ENCODE measurements around the gene TPRKB.

Gene TPRKB

GRCh38 chr2:73749314-73749713 lies 12.2 kb upstream of the TPRKB start:
- peaks cover 6% of the 10 kb centered on the region; the same call in 1 of the 2 replicates for H3K36me3 ChIP-seq (ENCODE audit: insufficient read depth, low read length)
- no peaks in the 10 kb centered on the region for H4K20me1 ChIP-seq (ENCODE audit: insufficient read depth, low read length, poor library complexity, severe bottlenecking)

GRCh38 chr2:73746877-73747208 lies 9.7 kb upstream of the TPRKB start:
- Histone ChIP-seq H3K4me2 (ENCODE audit: low read depth, low read length, poor library complexity, severe bottlenecking) (no peak overlapping the region), H3K9me2 (replicated peaks; ENCODE audit: low read depth, low read length) (no peaks in the 10 kb centered on the region), H3K36me3 (ENCODE audit: insufficient read depth, low read length) (peaks cover 6% of the 10 kb centered on the region; the same call in 1 of the 2 replicates), H2AFZ (ENCODE audit: low read length) (no peak overlapping the region), H3K9me3 (ENCODE audit: insufficient read depth, low read depth, low read length) (no peaks in the 10 kb centered on the region), H3K79me2 (ENCODE audit: insufficient read depth, low read length) (no peaks in the 10 kb centered on the region), H3K27me3 (ENCODE audit: insufficient read depth, low read length, poor library complexity, severe bottlenecking) (peaks cover 2% of the 10 kb centered on the region), H4K20me1 (ENCODE audit: insufficient read depth, low read length, poor library complexity, severe bottlenecking) (no peaks in the 10 kb centered on the region), H3K4me1 (ENCODE audit: insufficient read depth, low read length, poor library complexity, severe bottlenecking) (no peaks in the 10 kb centered on the region), H3K9ac (ENCODE audit: low read depth, low read length, poor library complexity, severe bottlenecking) (no peak overlapping the region), H3F3A (ENCODE audit: low read depth) (no peaks in the 10 kb centered on the region), H3K4me3 (ENCODE audit: low read length, poor library complexity, severe bottlenecking) (no peak overlapping the region)
- TF ChIP-seq CTCF (conservative IDR thresholded peaks at IDR 0.05; ENCODE audit: low read length) (no peak), EZH2phosphoT487 (IDR thresholded peaks at IDR 0.05; ENCODE audit: borderline replicate concordance) (no peak)

More at GRCh38 chr2:73749314-73749713, 12.2 kb upstream of the TPRKB start:
- H3F3A ChIP-seq (ENCODE audit: low read depth), result no peaks in the 10 kb centered on the region
- no peaks in the 10 kb centered on the region for H3K9me3 ChIP-seq (ENCODE audit: insufficient read depth, low read depth, low read length)
- H3K27me3 ChIP-seq (ENCODE audit: insufficient read depth, low read length, poor library complexity, severe bottlenecking), result no peaks in the 10 kb centered on the region
- no peaks in the 10 kb centered on the region for H3K9me2 ChIP-seq (replicated peaks; ENCODE audit: low read depth, low read length)
- no peaks in the 10 kb centered on the region for H3K79me2 ChIP-seq (ENCODE audit: insufficient read depth, low read length)
- no peak overlapping the region for H2AFZ ChIP-seq (ENCODE audit: low read length)
- no peak for TF ChIP-seq EZH2phosphoT487 (IDR thresholded peaks at IDR 0.05; ENCODE audit: borderline replicate concordance)
- TF ChIP-seq CTCF (conservative IDR thresholded peaks at IDR 0.05; ENCODE audit: low read length), result no peak
- no peak overlapping the region for H3K4me2 ChIP-seq (ENCODE audit: low read depth, low read length, poor library complexity, severe bottlenecking)
- no peak overlapping the region for H3K4me3 ChIP-seq (ENCODE audit: low read length, poor library complexity, severe bottlenecking)
- no peaks in the 10 kb centered on the region for H3K4me1 ChIP-seq (ENCODE audit: insufficient read depth, low read length, poor library complexity, severe bottlenecking)
- H3K9ac ChIP-seq (ENCODE audit: low read depth, low read length, poor library complexity, severe bottlenecking), result no peak overlapping the region

GRCh38 chr2:73746015-73746876 lies 9.1 kb upstream of the TPRKB start:
- Histone ChIP-seq H4K20me1 (ENCODE audit: insufficient read depth, low read length, poor library complexity, severe bottlenecking) (no peaks in the 10 kb centered on the region), H3F3A (ENCODE audit: low read depth) (no peaks in the 10 kb centered on the region), H3K9me2 (replicated peaks; ENCODE audit: low read depth, low read length) (no peaks in the 10 kb centered on the region), H3K4me3 (ENCODE audit: low read length, poor library complexity, severe bottlenecking) (no peak overlapping the region), H3K36me3 (ENCODE audit: insufficient read depth, low read length) (peaks cover 6% of the 10 kb centered on the region; the same call in 1 of the 2 replicates), H3K79me2 (ENCODE audit: insufficient read depth, low read length) (no peaks in the 10 kb centered on the region), H3K4me2 (ENCODE audit: low read depth, low read length, poor library complexity, severe bottlenecking) (no peak overlapping the region), H2AFZ (ENCODE audit: low read length) (no peak overlapping the region), H3K9ac (ENCODE audit: low read depth, low read length, poor library complexity, severe bottlenecking) (no peak overlapping the region), H3K9me3 (ENCODE audit: insufficient read depth, low read depth, low read length) (no peaks in the 10 kb centered on the region), H3K4me1 (ENCODE audit: insufficient read depth, low read length, poor library complexity, severe bottlenecking) (no peaks in the 10 kb centered on the region), H3K27me3 (ENCODE audit: insufficient read depth, low read length, poor library complexity, severe bottlenecking) (peaks cover 8% of the 10 kb centered on the region)
- TF ChIP-seq EZH2phosphoT487 (IDR thresholded peaks at IDR 0.05; ENCODE audit: borderline replicate concordance), result no peak
- no peak for TF ChIP-seq CTCF (conservative IDR thresholded peaks at IDR 0.05; ENCODE audit: low read length)

Measured in Loucy (cell line).